Fibroblast of peridontal ligament (primary cell): ENCODE measurements around the gene HIPK4.
"Not testable (repeated sequence)": the region's sequence is repeated elsewhere in the genome, so short reads cannot be mapped to it uniquely, and the experiment has no call there.

Experiments
- DNase-seq: peaks from one replicate; pipeline ENCODE4 v3.0.0-alpha.2; 2010; ENCODE audit errors: extremely low read depth

The HIPK4 gene

GRCh38 chr19:40392894-40393517, 3.0 kb upstream of the HIPK4 start:
- no peak for DNase-seq

- DNase-seq: no peak
Observed at GRCh38 chr19:40392123-40392522, 2.1 kb upstream of the HIPK4 start.

- DNase-seq: no peak
Observed at GRCh38 chr19:40389404-40390083, 437 bp downstream of the HIPK4 start.

- no peak for DNase-seq
Observed at GRCh38 chr19:40388481-40388880, 1.5 kb downstream of the HIPK4 start.

- no peak for DNase-seq
Observed at GRCh38 chr19:40387155-40387554, 2.8 kb downstream of the HIPK4 start.

- DNase-seq: no peak
Observed at GRCh38 chr19:40383668-40384248, 6.2 kb downstream of the HIPK4 start.

- DNase-seq: no peak
Observed at GRCh38 chr19:40381321-40381720, 8.7 kb downstream of the HIPK4 start.

- DNase-seq: no peak
Observed at GRCh38 chr19:40380199-40381037, 9.6 kb downstream of the HIPK4 start.

GRCh38 chr19:40379446-40380198, 10.4 kb downstream of the HIPK4 start:
- no peak for DNase-seq

GRCh38 chr19:40378509-40378908, 11.5 kb downstream of the HIPK4 start:
- no peak for DNase-seq

GRCh38 chr19:40377876-40378385, 12.1 kb downstream of the HIPK4 start:
- no peak for DNase-seq

GRCh38 chr19:40376286-40376862, 13.6 kb downstream of the HIPK4 start:
- no peak for DNase-seq

- DNase-seq: no peak
Observed at GRCh38 chr19:40374084-40374483, 15.9 kb downstream of the HIPK4 start.

- DNase-seq: no peak
Observed at GRCh38 chr19:40371802-40372122, 18.2 kb downstream of the HIPK4 start.

- no peak for DNase-seq
Observed at GRCh38 chr19:40370997-40371801, 18.8 kb downstream of the HIPK4 start.

- DNase-seq: not testable (repeated sequence)
Observed at GRCh38 chr19:40370253-40370652, 19.7 kb downstream of the HIPK4 start.

- DNase-seq: no peak
Observed at GRCh38 chr19:40369797-40370196, 20.2 kb downstream of the HIPK4 start.

- no peak for DNase-seq
Observed at GRCh38 chr19:40367577-40368434, 22.2 kb downstream of the HIPK4 start.
